Hematopoietic multipotent progenitor cell treated with erythropoietin and hydrocortisone succinate and interleukin-3 and kit ligand, for 4 days (in vitro differentiated cells): ENCODE measurements around the gene PDK2.

Experiments
- DNase-seq: peaks from one replicate; pipeline ENCODE4 v3.0.0-alpha.2; 2015

The PDK2 gene

DNA sequence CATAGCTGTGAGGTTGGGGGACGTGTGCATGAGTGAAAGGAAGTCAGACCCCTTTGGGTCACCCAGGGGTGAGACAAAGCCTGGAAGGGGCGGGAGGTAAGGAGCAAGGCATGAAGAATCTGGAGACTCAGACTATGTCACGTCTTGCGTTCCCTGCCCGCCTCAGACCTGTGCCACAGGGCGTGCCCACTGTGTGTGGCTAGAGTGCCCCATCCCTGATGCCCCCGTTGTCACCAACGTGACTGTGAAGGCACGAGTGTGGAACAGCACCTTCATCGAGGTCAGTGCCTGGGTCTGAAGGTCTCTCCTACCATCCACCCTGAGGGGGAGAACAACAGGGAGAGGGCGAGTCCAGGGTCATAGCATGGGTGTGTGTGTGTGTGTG is 15.1 kb upstream of the PDK2 start:
- DNase-seq = no peak

DNA sequence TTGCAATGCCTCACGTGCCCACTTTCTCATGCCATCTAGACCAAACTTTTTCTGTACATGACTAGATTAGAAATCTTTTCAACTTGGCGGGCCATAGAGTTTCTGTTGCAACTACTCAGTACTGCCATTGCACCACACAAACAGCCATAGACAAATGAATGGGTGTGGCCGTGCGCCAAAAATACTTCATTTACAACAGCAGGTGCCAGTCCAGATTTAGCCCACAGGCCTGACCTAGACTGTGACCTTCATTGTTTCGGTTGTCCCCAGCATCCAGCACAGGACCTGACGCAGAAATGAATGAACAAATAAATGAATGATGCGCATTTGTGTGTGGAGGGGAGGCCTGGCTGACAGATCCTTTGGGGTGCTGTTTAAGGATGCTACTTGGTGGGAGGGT is 14.3 kb upstream of the PDK2 start:
- no peak for DNase-seq

DNA sequence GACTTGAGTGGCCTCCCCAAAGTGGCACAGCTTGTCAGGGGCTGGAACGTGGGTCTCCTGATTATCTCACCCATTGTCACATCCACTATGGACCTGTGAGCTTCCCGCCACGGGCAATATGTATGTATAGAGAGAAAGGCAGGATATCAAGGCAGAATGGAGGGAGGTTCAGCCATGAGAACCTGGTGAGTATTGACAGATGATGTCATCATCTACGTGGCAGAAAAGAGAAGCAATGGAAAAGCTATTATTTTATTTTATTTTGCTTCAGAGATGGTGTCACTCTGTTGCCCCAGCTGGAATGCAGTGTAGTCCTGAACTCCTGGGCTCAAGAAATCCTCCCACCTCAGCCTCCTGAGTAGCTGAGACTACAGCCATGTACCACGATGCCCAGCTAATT is 13.4 kb upstream of the PDK2 start:
- no peak for DNase-seq

DNA sequence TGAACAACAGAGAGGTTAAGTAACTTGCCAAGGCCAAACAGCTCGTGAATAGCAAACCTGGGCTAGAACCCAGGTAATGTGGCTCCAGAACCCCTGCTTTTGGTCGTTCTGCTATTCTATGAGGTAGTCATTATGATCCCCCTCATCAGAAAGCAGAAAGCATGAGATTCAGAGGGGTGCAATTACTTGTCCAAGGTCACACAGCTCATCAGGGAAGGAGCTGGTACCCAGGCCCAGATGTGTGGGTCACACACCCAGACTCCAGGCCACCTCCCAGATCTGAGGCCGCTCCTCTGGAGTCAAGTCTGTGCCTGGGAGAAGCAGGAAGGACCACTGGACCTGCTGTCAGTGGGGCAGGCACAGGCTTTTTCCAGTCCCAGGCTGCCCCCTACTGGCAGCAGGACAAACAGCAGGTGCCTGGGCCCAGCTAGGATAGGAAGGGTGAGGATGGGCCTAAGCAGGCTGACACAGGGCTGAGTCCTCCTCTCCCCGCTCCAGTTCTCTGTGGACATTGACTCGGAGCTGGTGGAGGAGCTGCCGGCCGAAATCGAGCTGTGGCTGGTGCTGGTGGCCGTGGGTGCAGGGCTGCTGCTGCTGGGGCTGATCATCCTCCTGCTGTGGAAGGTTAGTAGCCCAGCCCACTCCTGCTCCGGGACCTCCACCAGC is 7.8 kb upstream of the PDK2 start:
- peak; percentile 84 for DNase-seq

DNA sequence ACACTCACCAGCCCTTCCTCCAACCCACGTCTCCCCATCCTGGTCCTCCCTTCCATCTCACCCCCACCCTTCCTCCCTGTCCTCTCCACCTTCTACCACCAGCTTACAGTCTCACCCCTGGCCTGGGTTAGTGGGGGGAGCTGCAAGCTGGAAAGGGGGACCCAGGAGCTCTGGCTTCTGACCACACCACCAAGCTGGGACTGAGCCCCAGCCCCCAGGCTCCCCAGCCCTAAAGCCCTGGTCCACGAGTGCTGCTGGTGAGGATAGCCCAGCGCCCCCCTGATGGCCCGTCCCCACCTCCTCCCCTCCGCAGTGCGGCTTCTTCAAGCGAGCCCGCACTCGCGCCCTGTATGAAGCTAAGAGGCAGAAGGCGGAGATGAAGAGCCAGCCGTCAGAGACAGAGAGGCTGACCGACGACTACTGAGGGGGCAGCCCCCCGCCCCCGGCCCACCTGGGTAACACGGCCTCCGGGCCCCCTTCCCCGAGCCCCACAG is 7.2 kb upstream of the PDK2 start:
- DNase-seq = no peak

DNA sequence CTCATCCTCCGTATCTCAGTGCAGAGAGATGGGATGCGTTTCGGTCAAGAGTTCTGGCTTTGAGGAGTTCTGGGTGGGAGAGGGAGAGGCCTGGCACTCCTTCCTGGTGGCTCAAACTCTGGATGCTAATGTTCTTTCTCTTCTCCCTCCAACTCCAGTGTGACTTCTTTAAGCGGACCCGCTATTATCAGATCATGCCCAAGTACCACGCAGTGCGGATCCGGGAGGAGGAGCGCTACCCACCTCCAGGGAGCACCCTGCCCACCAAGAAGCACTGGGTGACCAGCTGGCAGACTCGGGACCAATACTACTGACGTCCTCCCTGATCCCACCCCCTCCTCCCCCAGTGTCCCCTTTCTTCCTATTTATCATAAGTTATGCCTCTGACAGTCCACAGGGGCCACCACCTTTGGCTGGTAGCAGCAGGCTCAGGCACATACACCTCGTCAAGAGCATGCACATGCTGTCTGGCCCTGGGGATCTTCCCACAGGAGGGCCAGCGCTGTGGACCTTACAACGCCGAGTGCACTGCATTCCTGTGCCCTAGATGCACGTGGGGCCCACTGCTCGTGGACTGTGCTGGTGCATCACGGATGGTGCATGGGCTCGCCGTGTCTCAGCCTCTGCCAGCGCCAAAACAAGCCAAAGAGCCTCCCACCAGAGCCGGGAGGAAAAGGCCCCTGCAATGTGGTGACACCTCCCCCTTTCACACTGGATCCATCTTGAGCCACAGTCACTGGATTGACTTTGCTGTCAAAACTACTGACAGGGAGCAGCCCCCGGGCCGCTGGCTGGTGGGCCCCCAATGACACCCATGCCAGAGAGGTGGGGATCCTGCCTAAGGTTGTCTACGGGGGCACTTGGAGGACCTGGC is 6.0 kb upstream of the PDK2 start:
- DNase-seq = no peak

DNA sequence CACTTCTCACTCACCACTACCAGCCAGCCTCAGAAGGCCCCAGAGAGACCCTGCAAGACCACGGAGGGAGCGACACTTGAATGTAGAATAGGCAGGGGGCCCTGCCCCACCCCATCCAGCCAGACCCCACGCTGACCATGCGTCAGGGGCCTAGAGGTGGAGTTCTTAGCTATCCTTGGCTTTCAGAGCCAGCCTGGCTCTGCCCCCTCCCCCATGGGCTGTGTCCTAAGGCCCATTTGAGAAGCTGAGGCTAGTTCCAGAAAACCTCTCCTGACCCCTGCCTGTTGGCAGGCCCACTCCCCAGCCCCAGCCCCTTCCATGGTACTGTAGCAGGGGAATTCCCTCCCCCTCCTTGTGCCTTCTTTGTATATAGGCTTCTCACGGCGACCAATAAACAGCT is 5.1 kb upstream of the PDK2 start:
- no peak for DNase-seq

DNA sequence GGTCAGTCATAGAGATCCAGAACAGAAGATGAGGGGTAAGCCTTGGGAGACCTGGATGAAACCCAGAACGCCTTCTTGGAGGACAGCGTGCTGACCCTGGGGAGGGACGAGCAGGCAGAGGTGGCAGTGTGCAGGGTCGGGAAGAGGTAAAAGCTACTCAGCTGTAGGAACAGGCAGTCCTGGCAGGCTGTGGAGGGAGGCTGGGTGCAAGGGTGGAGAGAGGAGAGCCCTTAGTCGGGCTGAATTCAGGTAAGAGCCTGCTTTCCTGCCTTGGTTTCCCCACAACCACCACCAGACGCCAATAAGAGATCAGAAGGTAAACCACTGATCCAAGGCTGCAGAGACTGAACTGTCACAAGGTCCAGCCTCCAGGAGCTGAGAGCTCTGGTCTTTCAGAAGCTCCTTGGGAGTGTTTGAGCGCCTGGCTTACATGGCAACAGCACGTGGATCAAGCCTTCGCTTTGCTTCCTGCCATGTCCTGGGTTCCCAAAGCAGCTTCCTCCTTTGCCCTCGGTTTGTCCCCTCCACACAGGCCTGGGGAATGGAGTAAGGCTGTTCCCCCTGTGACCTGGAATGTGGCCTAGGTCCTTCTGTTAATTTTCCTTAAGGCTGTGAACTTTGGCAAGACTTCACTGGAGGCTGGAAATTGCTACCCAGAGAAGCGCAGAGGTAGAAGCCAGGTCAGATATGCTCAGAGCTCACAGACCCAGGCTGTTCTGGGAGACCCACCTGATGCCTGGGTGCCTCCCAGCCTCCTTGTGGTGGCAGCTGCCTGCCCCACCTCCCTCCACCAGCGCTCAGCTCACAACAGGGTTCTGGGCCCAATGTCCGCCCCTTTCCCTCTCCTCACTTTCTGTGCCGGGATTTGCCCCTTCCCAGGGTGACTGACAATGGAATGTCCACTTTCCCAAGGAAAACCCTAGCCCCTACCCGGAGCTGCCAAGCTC is 3.9 kb upstream of the PDK2 start:
- no peak for DNase-seq

DNA sequence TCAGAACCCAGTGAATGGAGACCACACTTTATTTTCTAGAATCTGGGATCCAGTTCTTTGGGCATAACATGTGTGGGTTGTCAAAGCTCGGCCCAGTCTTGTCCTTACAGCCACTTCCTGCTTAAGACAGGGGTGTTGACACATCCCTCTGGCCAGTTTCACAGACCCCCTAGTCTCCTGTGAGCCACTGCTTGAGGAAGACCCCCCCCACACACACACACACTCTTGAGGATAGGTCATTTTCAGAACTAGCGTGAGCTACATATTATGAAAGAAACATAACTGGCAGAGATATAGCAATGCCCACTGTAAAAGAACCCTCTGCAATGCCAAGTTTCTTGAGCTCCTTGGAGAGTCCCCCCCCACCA is 3.2 kb upstream of the PDK2 start:
- no peak for DNase-seq

DNA sequence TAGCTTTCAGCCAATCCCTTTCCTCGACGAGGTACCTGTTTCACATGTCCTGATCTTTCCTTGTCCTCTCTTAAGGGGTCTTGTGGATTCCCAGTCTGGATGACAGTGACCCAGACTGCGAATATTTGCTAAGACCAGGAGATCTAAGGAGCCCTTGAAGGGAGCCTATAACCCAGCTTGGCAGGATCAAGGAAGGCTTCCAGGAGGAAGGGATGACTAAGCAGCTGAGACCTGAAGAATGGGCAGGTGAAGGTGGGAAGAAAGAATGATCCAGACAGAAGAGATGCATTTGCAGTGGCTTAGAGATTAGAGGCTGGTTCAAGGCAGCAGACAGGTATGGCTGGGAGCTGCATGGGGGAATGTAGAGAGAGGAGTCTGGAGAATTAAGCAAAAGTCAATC is 1.9 kb upstream of the PDK2 start:
- DNase-seq = no peak

DNA sequence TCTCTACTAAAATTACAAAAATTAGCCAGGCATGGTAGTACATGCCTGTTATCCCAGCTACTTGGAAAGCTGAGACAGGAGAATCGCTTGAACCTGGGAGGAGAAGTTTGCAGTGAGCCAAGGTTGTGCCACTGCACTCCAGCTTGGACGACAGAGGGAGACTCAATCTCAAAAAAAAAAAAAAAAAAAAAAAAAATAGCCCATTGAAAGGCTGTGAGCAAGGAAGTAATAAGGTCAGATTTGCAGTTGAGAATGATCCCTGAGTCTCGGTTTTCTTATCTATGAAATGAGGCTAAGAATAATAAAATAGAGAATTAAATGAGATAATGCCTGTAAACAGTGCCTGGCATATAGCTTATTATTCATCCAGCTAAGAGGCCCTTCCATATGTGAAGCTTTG is 1.3 kb upstream of the PDK2 start:
- DNase-seq = peak; percentile 20

DNA sequence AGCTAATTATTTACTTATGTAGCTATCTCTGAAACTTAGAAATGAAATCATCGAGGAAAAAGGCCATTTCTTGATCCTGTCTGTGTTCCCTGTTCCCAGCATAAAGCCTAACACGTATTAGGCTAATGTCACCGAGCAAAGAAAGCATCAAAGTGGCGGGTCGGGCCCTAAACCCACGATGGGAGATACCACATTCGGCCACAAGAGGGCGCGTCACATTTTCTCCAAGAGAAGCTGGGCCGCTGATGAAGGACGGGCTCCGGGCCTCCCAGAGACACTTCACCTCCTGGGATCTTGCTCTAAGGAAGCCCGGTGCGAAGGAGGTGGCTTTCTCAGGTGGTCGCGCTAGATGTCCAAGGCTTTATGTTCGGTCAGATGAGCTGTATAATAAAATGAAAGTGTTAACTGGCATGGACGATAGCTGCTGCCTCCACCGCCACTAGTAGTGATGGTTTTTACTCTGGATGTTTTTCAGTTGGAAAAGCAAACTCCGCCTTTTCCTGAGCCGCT is 853 bp upstream of the PDK2 start:
- peak; percentile 93 for DNase-seq

DNA sequence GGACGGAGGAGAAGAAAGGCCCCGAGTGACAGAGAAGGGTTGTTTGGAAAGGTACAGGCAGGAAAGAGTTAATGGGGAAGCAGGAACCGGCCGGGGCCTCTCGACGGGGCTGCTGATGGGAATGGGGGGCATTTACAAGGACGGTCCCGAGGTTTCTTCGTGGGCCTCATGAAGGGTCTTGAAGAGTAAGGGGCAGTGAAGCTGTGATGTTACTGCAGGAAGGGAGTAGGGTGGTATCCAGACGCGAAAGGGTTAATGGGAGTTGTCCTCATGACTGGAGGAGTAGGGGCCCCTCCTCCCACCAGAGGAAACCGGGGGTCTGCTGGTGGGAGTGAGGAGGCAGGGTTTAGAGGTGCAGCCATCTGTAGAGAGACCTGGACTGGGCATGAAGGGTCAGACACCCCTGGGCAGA is 481 bp downstream of the PDK2 start:
- DNase-seq = peak; percentile 15

DNA sequence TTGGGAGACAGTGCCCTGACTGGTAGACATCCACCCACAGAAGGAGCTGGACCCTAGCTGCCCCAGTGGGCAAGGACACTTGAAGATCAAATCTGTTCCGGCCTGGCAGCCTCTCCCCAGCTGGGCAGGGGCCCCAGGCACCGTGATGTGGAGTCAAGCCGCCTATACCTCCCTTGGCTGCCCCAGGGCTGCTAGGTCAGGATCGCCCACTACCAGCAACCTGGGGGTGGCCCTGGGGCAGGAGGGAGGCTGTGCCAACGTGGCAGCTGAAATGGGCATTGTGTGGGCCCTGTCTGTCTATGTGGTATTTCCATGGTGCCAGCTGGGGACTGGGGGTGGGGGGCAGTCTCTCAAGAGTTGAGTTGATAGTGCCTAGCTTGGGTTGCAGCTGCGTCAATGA is 941 bp downstream of the PDK2 start:
- no peak for DNase-seq

DNA sequence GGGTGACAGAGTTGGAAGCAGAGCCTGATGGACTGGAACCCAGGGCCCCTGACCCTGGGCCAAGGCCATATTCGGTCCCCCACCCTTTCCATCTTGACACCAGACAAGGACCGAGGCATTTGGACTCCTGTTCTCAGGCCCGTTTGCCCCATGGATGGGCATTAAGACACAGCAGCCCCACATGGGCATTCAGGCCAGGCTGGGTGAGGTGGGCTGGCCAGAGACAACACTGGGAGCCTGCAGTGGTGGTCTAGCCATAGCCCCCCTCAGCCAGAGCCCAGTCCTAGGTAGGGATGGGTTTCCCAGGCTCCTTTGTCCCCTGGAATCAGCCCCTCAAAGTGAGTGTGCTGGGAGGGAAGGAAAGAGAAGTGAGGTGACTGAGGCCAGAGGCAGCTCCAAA is 1.6 kb downstream of the PDK2 start:
- DNase-seq = no peak

DNA sequence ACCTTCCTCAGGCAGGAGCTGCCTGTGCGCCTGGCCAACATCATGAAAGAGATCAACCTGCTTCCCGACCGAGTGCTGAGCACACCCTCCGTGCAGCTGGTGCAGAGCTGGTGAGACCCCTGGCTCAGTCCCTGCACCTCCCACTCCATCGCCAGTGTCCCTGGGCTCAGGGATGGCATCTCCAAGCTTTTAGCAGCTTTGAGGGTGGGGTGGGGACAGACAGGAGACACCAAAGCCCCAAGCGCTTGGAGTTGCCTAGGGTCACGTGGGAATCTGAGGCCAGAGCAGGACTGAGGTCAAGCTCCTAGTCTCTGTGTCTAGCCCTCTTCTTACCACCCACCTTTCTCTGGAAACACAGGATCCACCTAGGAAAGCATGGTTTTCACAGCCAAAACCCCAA is 2.3 kb downstream of the PDK2 start:
- DNase-seq = no peak

DNA sequence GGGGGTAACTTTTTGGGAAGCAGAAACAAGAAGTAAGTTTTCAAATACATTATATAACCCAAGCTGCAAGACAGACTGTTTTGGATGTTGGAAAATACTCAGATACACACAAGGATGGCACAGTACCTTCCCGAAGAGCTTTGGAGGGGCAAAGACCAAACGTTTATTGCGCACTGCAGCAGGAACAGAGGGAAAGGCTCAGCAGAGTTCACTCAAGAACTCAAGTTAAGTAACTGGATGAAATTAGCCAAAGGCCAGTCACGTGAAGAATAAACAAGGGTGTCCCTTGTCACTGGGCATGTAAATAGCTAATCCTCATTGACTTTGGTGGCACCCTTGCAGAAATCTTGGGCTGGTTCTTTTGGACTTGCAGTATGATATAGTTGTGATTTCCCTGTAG is 2.8 kb downstream of the PDK2 start:
- no peak for DNase-seq

DNA sequence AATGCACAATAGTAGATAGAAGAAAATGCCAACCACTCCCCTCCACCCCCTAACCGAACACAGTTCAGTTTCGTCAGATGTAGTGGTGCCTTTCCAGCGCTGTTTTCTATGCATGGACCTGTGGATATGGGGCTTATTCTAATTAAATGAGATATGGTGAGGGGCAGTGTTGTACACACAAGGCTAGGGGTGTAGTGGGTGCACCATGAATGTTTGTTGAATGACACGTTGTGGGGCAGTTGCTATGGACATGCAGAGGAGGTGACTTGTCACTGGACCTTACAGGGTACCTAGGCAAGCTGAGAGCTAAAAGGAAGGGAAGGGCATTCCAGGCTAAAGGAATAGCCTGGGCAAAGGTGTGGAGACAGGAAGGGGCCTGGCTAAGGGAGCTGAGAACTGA is 3.4 kb downstream of the PDK2 start:
- DNase-seq = no peak

DNA sequence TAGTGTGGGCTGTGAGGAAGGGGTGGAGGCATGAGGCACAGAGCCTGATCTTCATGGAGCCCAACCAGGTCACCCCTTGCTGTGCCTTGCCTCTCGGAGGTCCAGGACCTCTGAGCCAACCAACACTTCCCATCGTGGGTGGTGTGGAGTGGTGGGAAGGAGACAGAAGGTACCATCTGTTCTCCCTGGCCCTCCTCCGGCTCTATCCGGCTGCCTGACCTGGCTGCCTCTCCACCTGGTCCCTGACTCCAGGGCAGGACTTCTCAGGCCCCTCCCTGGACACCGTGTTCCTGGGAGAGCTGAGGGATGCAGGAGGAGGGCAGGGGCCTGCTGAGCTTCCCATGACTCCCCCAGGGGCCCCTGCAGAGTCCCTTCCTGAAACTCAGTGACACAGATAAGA is 3.9 kb downstream of the PDK2 start:
- no peak for DNase-seq

DNA sequence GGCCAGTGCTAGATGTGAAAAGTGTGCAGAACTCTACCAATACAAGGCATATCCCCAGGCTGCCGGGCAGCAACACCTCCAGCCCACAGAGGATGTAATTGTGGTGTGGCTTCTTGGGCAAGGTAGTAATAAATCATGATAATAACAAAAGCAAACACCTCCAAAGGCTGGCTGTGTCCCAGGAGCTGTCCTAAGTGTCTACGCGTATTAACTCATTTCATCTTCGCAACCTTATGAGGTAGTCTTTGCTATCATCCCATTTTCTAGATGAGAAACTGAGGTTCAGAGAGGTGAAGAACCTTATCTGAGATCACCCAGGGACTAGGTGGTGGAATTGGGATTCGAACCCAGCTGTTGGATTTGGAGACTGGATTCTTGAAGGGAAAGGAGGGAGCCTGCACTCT is 5.3 kb downstream of the PDK2 start:
- no peak for DNase-seq

DNA sequence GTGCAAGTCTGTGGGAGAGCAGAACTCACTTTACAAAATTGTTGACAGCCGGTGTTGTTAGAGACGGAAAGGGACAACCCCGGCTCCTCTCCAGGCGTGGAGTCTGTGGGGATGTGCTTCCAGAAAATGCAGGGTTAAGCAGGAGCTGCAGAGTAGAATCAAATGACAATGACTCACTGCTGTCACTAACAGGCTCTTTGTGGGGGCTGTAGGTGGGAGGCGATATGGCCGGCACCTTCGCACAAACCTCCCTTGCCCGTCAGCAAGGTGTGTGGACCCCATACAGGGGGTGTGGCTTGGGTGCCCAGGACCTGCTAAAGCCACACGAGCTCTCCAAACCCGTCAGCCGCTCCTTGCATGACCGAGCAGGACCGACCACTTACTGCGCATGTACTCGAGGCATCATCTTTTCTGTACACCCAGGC is 5.8 kb downstream of the PDK2 start:
- no peak for DNase-seq

DNA sequence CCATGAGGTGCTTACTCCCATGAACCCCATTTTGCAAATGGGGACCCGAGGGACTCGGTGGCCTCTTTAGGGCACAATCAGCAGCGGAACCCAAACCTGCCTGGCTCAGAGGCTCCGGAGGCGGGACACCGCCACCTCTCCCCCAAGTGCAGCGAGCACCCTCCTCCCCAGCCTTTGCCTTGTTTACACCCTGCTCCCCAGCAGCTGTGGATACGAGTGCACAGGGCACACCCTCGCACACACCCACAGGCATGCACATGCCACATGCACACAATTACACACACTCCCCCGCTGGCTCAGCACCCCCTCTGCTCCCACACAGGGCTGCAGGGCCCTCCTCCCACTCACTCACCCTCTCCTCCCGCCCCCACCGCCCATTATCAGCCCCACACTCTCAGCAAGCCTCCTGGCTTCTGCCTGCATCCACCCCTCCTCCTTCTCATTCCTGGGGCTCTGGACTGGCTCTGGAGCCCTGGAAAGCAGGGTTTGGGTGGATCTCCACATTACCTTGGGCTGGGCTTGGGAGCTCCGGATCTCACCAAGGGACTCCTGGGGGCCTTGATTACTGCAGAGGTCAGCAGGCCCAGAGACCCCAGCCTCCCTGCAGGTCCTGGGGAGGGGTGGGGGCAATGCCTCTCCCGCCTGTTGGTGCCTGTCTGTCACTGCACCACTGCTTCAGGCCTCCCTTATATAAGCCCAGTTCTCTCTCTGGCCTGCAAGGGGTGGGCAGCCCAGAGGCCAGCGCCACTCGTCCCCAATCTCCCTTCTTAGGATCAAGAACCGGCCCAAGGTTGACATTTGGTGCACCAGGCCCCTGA is 6.4 kb downstream of the PDK2 start:
- peak; percentile 26 for DNase-seq
